ENCODE results near the gene CBX4.

GRCh38 chr17:79799538-79800324 lies 39.5 kb downstream of the CBX4 start:
- TF ChIP-seq POLR2AphosphoS5 (IDR thresholded peaks at IDR 0.05) (no peak), CTCF (IDR thresholded peaks at IDR 0.05) (no peak), POLR2A (IDR thresholded peaks at IDR 0.05) (no peak)
